GM06990 (cell line): ENCODE measurements around the gene ACYP1.

Experiments
- DNase-seq: peaks from one replicate; pipeline ENCODE4 v3.0.0-alpha.2; 2011; ENCODE audit not compliant: insufficient read length; ENCODE audit errors: extremely low read depth
- H3K27me3 ChIP-seq: replicated peaks from 2 replicates; pipeline ENCODE4 v1.6.0; 2011; ENCODE audit warnings: low read length; ENCODE audit not compliant: control insufficient read depth, insufficient read depth
- H3K36me3 ChIP-seq: 2 replicates; pipeline ENCODE4 v1.5.1; 2011; ENCODE audit warnings: low read length; ENCODE audit not compliant: control insufficient read depth, insufficient read depth
- H3K4me3 ChIP-seq: replicated peaks from 2 replicates; pipeline ENCODE4 v1.5.1; 2011; ENCODE audit warnings: low read depth, mild to moderate bottlenecking, control low read depth, low read length
- CTCF ChIP-seq: IDR thresholded peaks from 2 replicates; pipeline ENCODE4 v1.5.1; 2011; ENCODE audit warnings: low read length, control low read depth, mild to moderate bottlenecking, inconsistent platforms; ENCODE audit not compliant: insufficient read depth, poor library complexity, severe bottlenecking

ACYP1 gene

GRCh38 chr14:75096959-75097358, 33.1 kb upstream of the ACYP1 start:
- Histone ChIP-seq H3K36me3 (peaks cover 21% of the 10 kb centered on the region), H3K27me3 (no peaks in the 10 kb centered on the region), H3K4me3 (no peak overlapping the region)
- DNase-seq = no peak
- no peak for TF ChIP-seq CTCF

- H3K27me3 ChIP-seq = no peaks in the 10 kb centered on the region
- H3K4me3 ChIP-seq = no peak overlapping the region
- DNase-seq = no peak
- H3K36me3 ChIP-seq = peaks cover 18% of the 10 kb centered on the region
- TF ChIP-seq CTCF = no peak
These were observed 31.9 kb upstream of the ACYP1 start for GRCh38 chr14:75095690-75096089.

- no peak for DNase-seq
- Histone ChIP-seq H3K4me3 (no peak overlapping the region), H3K36me3 (peaks cover 20% of the 10 kb centered on the region), H3K27me3 (no peaks in the 10 kb centered on the region)
- TF ChIP-seq CTCF = no peak
These were observed 31.1 kb upstream of the ACYP1 start for GRCh38 chr14:75094896-75095295.

- H3K4me3 ChIP-seq = no peak overlapping the region
- TF ChIP-seq CTCF = no peak
- no peaks in the 10 kb centered on the region for H3K27me3 ChIP-seq
- DNase-seq = no peak
- H3K36me3 ChIP-seq = peaks cover 20% of the 10 kb centered on the region
These were observed 28.9 kb upstream of the ACYP1 start for GRCh38 chr14:75092698-75093097.

GRCh38 chr14:75091251-75091650, 27.4 kb upstream of the ACYP1 start:
- no peaks in the 10 kb centered on the region for H3K27me3 ChIP-seq
- no peak for TF ChIP-seq CTCF
- DNase-seq = no peak
- no peak overlapping the region for H3K4me3 ChIP-seq
- H3K36me3 ChIP-seq = peaks cover 25% of the 10 kb centered on the region

GRCh38 chr14:75090353-75090752, 26.5 kb upstream of the ACYP1 start:
- TF ChIP-seq CTCF = no peak
- H3K36me3 ChIP-seq = peaks cover 25% of the 10 kb centered on the region
- DNase-seq = no peak
- no peaks in the 10 kb centered on the region for H3K27me3 ChIP-seq
- H3K4me3 ChIP-seq = no peak overlapping the region
